Stomach (tissue), 4 donors: Measurements from ENCODE around the gene HSD17B7.

ENCODE experiments used
- CTCF ChIP-seq, 7 experiments: fragments of 450-650 bp in 4 of 7; fragments of 200-600 bp in 3 of 7; sonication (generic) in 3 of 7; IDR thresholded peaks; one replicate each; pipeline ENCODE4 v1.5.1; 2016 to 2019; ENCODE audit warnings: antibody characterized with exemption in 7 of 7, control low read depth in 2 of 7, mild to moderate bottlenecking in 1 of 7
- EP300 ChIP-seq: sonication (generic); formaldehyde crosslinking; IDR thresholded peaks from one replicate; pipeline ENCODE4 v1.6.1; 2017; ENCODE audit warnings: antibody characterized with exemption
- POLR2A ChIP-seq, 4 donors: fragments of 450-650 bp; IDR thresholded peaks; one replicate each; pipeline ENCODE4 v1.6.1; 2016; ENCODE audit warnings: antibody characterized with exemption in 4 of 4, control low read depth in 2 of 4, mild to moderate bottlenecking in 1 of 4, moderate library complexity in 1 of 4
- POLR2AphosphoS5 ChIP-seq, 3 donors: sonication (generic); formaldehyde crosslinking; IDR thresholded peaks; one replicate each; pipeline ENCODE4 v1.6.1; 2016; ENCODE audit warnings: antibody characterized with exemption in 3 of 3

GRCh38 chr1:162757476-162757875, 33.0 kb upstream of the HSD17B7 start:
- no peak for TF ChIP-seq CTCF (IDR thresholded peaks at IDR 0.05)
- TF ChIP-seq EP300 = no peak
- TF ChIP-seq POLR2AphosphoS5 (IDR thresholded peaks at IDR 0.05) = no peak
- no peak for TF ChIP-seq POLR2A (IDR thresholded peaks at IDR 0.05)
